ENCODE measurements around the gene TMEM86A. TPM values are rescaled to one million over a fixed set of nuclear protein-coding genes. Genes with fewer than 3 reads are reported as not detected.

TMEM86A gene
- total RNA-seq, 4 donors from 2014 or later, result 5.8 to 13.2 (median 6.2) TPM

DNA sequence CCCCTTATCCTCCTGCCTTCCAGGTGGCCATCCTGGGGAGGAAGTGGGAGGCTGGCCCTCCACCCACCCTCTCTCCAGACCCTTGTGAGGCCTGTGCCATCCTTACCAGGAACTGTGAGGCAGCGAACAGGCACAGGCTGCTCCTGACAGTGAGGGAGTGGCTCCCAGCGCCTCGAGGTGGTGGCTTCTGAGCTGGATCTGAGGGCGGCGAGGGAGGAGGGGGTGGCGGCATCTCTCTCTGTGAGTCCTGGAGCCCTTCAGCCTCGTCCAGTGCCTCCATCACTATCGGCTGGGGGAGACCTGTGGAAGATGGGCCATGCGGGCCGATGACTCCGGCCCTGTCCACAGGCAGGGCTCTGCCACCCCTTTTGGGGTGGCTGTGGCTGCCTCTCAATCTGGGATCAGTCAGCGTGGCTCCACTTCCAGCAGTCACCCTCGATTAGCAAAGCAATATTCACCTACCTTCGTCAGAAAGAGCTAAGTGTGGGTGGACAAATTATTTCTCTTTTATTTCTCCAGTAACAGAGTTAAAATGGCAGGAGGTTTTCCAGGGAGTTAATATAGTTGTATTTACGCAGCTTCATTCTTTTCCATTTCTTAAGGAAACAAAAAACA is 45.4 kb downstream of the TMEM86A start:
- Histone ChIP-seq H3K4me3 (replicated peaks in 1 of 3) (no peak overlapping the region), H3K27me3 (no peaks in the 10 kb centered on the region), H3K36me3 (no peaks in the 10 kb centered on the region), H3K4me1 (no peaks in the 10 kb centered on the region), H3K27ac (no peak overlapping the region), H3K9me3 (no peaks in the 10 kb centered on the region)
- intact Hi-C loops (cut with DNase I), result no loop called here
- DNase-seq, result no peak
- 85 to 90% methylated on average over 14 of the region's 15 CpGs for WGBS, 2 donors
- TF ChIP-seq, protein P1, sequence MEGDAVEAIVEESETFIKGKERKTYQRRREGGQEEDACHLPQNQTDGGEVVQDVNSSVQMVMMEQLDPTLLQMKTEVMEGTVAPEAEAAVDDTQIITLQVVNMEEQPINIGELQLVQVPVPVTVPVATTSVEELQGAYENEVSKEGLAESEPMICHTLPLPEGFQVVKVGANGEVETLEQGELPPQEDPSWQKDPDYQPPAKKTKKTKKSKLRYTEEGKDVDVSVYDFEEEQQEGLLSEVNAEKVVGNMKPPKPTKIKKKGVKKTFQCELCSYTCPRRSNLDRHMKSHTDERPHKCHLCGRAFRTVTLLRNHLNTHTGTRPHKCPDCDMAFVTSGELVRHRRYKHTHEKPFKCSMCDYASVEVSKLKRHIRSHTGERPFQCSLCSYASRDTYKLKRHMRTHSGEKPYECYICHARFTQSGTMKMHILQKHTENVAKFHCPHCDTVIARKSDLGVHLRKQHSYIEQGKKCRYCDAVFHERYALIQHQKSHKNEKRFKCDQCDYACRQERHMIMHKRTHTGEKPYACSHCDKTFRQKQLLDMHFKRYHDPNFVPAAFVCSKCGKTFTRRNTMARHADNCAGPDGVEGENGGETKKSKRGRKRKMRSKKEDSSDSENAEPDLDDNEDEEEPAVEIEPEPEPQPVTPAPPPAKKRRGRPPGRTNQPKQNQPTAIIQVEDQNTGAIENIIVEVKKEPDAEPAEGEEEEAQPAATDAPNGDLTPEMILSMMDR (IDR thresholded peaks at IDR 0.05), result no peak
- no peak for TF ChIP-seq POLR2A (IDR thresholded peaks at IDR 0.05)

DNA sequence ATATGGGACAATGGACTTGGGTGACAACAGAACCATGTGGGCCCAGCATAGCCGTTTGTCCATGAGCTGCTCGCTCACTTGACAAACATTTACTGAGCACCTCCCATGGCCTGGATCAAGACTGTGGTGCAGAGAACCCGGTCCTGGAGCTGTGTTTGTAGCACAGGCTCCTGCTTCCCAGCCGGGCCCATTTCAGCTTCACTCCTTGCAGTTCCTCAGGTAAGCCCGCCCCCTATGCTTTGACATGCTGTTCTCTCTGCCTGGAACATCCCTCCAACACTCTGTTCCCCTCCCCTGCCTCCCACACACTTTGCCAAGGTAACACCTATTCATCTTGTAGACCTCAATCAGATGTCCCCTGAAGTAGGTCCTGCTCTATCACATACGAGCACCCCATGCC is 46.7 kb downstream of the TMEM86A start:
- no peak for DNase-seq
- no peaks in the 10 kb centered on the region for H3K9me3 ChIP-seq
- no peaks in the 10 kb centered on the region for H3K27me3 ChIP-seq
- WGBS, 2 donors, result 82% methylated on average over 6 of the region's 6 CpGs
- no peaks in the 10 kb centered on the region for H3K36me3 ChIP-seq
- intact Hi-C loops (cut with DNase I), result no loop called here
- no peak for TF ChIP-seq POLR2A (IDR thresholded peaks at IDR 0.05)
- TF ChIP-seq, protein P1 (IDR thresholded peaks at IDR 0.05), result no peak
- H3K4me3 ChIP-seq (replicated peaks in 1 of 3), result no peak overlapping the region
- H3K4me1 ChIP-seq, result no peaks in the 10 kb centered on the region
- no peak overlapping the region for H3K27ac ChIP-seq

DNA sequence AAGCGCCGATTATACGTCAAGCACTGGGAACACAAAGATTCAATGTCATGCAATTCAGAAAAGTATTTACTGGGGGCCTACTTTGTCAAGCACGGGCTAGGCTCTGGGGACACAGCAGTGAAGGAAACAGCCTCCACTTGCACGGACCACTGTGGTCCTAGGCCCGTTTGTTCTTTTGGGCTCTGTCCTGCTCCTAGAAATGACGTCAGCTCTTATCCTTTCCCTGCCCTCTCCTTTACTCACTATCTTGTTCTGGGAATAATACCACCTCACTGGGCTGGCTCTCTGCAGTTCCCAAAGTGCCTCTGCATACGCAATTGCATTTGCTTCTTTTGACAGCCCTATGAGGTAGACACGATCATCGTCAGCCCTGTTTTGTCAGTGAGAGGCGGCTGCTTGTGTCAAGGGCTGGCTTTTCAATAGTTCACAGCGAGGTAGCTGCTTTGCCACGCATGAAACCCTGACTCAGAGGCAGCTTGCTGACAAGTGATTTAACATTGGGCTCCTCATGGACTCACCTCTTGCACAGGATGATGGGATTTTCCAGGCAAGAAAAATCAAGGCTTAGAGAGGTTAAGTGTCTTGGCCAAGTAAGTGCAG is 50.3 kb downstream of the TMEM86A start:
- 67 to 72% methylated on average over 13 of the region's 13 CpGs for WGBS, 2 donors
- H3K4me1 ChIP-seq, result no peaks in the 10 kb centered on the region
- H3K27ac ChIP-seq, result no peak overlapping the region
- TF ChIP-seq, protein P1 (IDR thresholded peaks at IDR 0.05), result no peak
- no peak for TF ChIP-seq POLR2A (IDR thresholded peaks at IDR 0.05)
- no peaks in the 10 kb centered on the region for H3K9me3 ChIP-seq
- no peaks in the 10 kb centered on the region for H3K27me3 ChIP-seq
- no peak for DNase-seq
- no peaks in the 10 kb centered on the region for H3K36me3 ChIP-seq
- no peak overlapping the region for H3K4me3 ChIP-seq (replicated peaks in 1 of 3)
- intact Hi-C loops (cut with DNase I), result no loop called here

DNA sequence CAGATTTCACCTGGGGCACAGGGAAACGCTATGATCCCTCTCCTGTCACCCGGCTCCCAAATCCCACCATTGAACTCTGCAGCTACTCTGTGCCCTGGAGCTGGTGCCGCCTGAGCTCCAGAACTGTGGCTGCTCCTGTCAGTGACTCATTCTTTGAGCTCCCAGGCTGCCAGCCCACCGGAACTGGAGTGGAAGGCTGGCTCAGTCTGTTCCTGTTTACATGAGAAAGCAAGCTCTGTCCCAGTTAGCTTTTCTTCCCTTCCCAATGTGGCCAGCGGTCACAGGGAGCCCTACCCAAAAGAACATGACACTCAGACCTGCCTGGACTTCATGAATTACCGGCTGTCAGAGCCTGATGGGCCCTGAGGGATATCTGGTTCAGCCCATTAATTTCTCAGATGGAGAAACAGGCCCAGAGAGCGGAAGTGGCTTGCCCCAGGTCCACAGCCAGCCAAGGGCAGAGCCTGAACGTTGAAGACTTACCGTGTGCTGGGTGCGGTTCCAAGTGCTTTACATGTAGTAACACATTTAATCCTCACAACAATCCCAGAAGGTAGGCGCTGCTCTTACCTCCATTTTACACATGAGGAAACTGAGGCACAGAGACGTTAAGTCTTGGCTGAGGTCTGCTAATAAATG is 51.2 kb downstream of the TMEM86A start:
- Histone ChIP-seq H3K4me1 (no peaks in the 10 kb centered on the region), H3K36me3 (no peaks in the 10 kb centered on the region), H3K27ac (no peak overlapping the region), H3K27me3 (no peaks in the 10 kb centered on the region), H3K9me3 (no peaks in the 10 kb centered on the region), H3K4me3 (replicated peaks in 1 of 3) (no peak overlapping the region)
- intact Hi-C loops (cut with DNase I), result no loop called here
- DNase-seq, result no peak
- 69 to 73% methylated on average over 12 of the region's 12 CpGs for WGBS, 2 donors
- no peak for TF ChIP-seq POLR2A (IDR thresholded peaks at IDR 0.05)
- TF ChIP-seq, protein P1 (IDR thresholded peaks at IDR 0.05), result no peak

DNA sequence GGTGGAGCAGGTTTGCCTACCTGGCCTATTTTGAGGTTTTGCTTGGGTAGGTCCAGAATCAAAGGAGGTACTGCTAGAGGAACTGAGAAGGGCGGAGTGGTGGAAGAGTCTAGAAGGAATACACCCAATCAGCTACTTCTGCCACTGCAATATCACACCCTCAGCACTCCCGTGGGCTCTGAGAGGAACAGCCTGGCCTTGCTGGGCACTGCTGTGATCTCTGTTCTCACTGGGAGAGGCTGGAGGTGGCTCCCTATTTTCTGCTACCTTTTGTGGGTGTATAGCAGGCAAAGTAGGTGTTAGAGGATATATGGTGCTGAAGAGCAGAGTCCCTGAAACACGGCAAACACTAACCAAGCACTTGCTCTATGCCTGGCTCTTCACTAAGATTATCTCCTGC is 52.4 kb downstream of the TMEM86A start:
- Histone ChIP-seq H3K4me3 (replicated peaks in 1 of 3) (no peak overlapping the region), H3K36me3 (no peaks in the 10 kb centered on the region), H3K4me1 (no peaks in the 10 kb centered on the region), H3K27me3 (no peaks in the 10 kb centered on the region), H3K27ac (no peak overlapping the region), H3K9me3 (no peaks in the 10 kb centered on the region)
- TF ChIP-seq, protein P1 (IDR thresholded peaks at IDR 0.05), result no peak
- TF ChIP-seq POLR2A (IDR thresholded peaks at IDR 0.05), result no peak
- WGBS, 2 donors, result 77 to 84% methylated on average over 3 of the region's 3 CpGs
- no peak for DNase-seq
- intact Hi-C loops (cut with DNase I), result no loop called here

Data from thyroid gland (tissue), 4 donors.